HG02852 (cell line): Measurements from ENCODE around the gene LRRC8E.
"Not testable (repeated sequence)": the region's sequence is repeated elsewhere in the genome, so short reads cannot be mapped to it uniquely, and the experiment has no call there.

Source experiments
- ATAC-seq: cut with Tn5 transposase; IDR thresholded peaks from one replicate; pipeline ENCODE4 v1.9.1; 2021; ENCODE audit warnings: mild to moderate bottlenecking, moderate library complexity; ENCODE audit not compliant: unreplicated experiment

The LRRC8E gene

DNA sequence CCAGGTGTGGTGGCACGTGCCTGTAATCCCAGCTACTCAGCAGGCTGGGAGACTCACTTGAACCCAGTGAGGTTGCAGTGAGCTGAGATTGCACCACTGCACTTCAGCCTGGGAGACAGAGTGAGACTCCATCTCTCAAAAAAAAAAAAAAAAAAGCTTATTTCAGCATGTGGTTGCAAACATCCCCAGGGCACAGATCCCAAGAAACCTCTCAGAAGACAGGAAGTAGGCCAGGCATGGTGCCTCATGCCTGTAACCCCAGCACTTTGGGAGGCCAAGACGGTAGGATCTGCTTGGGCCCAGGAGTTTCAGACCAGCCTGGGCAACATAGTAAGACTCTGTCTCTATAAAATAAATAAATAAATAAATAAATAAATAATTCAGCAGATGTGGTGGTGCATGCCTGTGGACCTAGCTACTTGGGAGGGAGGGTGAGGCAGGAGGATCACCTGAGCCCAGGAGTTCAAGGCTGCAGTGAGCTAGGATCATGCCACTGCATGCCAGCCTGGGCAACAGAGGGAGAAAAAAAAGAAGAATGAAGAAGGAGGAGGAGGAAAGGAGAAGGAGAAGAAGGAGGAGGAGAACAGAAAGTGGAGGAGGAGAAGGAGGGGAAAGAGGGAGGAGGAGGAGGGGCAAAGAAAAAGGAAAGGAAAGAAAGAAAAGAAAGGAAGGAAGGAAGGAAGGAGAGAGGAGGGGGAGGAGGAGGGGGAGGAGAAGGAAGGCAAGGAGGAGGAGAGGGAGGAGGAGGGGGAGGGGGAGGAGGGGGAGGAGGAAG, 4.3 kb upstream of the LRRC8E start:
- ATAC-seq = no peak

DNA sequence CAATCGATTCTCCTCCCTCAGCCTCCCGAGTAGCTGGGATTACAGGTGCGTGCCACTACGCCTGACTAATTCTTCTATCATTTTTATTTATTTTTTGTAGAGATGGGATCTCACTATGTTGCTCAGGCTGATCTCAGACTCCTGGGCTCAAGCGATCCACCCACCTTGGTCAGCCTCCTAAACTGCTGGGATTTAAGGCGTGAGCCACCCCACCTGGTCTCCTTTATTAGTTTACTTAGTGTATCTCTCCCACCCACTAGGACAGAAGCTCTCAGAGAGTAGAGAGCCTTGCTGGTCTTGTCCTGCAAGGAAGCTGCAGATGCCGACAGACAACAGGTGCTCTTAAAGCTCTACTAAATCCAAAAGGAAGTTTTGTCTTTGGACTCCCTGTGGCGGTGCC, 2.5 kb upstream of the LRRC8E start:
- no peak for ATAC-seq

DNA sequence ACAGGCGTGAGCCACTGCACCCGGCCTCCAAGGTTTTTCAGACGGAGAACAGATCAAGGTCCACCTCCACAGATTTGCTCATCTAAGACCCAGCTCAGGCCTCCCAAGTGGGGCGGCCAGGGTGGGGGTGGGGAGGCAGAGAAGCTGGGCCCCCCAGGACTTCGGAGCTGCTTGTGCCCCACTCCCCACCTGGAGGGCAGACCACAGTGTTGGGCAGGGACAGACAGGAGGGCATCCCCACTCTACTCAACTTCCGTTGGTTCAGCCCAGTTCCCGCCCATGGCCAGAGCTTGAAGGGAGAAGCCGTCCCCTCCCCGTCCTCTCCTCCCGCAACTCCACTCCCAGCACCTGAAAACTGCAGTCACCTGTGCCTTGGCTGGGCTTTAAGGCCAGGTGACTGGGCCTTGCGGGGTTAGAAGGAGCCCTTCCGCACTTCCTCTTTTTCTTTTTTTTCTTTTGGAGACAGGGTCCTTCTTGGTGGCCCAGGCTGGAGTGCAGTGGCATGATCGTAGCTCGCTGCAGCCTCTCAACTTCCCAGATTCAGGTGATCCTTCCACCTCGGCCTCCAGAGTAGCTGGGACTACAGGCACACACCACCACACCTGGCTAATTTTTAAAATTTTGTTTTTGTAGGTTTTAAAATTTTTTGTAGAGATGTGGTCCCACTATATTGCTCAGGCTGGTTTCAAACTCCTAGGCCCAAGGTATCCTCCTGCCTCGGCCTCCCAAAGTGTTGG, 734 bp upstream of the LRRC8E start:
- ATAC-seq = no peak

DNA sequence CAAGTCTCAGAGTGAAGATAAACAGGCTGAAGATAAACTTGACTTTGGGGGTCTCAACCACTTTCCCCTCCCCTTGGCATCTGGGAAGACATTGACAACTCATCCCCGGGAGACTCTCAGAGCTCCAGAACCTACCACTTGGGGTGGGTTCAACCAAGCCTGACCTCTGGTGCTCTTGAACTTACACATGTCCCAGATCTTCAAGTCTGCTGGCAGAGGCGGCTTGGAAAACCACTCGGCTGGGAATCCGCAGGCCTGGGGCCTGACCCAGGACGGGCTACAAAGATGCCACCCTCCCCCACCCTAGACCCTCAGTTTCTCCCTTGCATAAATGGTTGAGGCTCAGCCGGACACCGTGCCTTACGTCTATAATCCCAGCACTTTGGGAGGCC, 512 bp downstream of the LRRC8E start:
- ATAC-seq = no peak

DNA sequence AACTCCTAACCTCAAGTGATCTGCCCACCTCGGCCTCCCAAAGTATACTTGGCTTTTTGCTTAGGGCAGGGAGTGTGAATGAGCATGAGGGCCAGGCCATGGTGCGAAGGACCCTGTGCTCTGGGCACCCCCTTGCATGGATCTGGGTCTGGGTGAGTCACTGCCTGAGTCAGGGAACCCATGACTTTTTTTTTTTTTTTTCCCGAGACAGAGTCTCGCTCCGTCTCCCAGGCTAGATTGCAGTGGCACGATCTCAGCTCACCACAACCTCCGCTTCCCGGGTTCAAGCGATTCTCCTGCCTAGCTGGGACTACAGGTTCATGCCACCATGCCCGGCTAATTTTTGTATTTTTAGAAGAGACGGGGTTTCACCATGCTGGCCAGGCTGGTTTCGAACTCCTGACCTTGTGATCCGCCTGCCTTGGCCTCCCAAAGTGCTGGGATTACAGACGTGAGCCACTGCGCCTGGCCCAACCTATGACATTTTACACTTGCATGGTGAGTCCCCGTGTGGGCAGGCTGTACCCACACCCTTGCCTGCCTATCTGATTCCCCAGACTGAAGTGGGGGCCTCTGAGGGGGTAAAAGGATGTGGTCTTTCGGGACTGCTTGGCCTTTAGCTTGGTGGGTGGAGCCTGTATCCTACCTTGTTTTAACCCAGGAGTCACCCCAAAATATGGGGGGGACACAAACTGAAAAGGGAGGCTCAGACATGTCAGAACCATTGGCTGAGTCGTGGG, 5.2 kb downstream of the LRRC8E start:
- ATAC-seq = not testable (repeated sequence)

DNA sequence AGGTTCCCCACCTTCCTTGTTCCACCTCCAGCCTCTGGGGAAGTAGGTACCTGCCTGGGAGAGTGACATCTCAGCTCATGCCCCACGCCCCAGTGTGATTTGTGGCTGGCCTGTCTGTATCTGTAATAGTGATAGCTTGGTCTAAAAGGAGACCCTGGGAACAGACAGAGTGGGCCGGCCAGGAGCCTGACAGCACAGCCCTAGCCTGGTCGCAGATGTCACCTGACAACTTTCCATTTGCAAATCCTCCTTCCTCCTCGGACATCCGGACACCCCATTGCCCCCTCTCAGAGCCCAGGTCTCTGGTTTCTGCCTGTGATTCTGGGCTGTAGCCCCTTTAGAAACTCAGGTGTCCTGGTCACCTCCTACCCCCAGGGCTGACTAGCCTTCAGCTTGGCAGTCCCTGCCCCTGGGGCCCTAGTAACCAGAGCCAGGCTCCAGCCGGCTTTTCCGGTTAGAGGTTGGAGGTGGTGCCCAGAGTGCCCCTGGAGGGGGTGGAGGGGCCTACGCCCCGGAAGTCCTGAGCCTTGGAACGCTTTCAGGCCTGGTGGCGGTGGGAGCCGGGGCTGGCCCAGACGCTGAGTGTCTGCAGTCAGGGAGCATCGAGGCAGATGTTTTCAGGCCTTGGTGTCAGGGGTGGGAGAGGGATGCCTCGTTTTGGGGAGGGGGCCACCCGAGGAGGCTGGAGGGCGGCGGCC, 6.5 kb downstream of the LRRC8E start:
- ATAC-seq = no peak

DNA sequence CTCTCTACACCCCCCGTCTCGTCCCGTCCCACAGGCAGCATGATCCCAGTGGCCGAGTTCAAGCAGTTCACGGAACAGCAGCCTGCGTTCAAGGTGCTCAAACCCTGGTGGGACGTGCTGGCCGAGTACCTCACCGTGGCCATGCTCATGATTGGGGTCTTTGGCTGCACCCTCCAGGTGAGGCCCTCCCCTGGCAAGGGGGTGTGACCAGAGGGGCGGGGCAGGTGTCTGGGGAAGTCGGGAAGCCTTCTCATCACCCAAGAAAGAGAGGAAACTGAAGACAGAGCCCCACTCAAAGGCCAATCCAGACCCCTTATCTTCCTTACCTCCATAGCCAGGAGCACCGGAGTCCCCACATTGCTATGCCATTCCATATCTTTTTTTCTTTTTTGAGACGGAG, 7.3 kb downstream of the LRRC8E start:
- ATAC-seq = no peak

DNA sequence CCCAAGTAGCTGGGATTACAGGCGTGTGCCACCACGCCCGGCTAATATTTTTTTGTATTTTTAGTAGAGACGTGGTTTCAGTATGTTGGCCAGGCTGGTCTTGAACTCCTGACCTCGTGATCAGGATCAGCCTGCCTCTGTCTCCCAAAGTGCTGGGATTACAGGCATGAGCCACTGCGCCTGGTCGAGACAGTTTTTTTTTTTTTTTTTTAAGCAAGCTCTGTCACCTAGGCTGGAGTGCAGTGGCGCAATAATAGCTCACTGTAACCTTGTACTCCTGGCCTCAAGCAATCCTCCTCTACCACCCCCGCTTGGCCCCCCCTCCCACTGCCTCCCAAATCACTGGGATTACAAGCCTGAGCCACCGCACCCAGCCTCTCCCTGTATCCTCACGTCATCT, 9.0 kb downstream of the LRRC8E start:
- ATAC-seq = no peak

DNA sequence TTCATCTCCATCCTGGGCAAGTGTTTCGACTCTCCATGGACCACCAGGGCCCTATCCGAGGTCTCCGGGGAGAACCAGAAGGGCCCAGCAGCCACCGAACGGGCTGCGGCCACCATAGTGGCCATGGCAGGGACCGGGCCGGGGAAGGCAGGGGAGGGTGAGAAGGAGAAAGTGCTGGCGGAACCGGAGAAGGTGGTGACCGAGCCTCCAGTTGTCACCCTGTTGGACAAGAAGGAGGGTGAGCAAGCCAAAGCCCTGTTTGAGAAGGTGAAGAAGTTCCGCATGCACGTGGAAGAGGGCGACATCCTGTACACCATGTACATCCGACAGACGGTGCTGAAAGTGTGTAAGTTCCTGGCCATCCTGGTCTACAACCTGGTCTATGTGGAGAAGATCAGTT, 10.7 kb downstream of the LRRC8E start:
- ATAC-seq = no peak

DNA sequence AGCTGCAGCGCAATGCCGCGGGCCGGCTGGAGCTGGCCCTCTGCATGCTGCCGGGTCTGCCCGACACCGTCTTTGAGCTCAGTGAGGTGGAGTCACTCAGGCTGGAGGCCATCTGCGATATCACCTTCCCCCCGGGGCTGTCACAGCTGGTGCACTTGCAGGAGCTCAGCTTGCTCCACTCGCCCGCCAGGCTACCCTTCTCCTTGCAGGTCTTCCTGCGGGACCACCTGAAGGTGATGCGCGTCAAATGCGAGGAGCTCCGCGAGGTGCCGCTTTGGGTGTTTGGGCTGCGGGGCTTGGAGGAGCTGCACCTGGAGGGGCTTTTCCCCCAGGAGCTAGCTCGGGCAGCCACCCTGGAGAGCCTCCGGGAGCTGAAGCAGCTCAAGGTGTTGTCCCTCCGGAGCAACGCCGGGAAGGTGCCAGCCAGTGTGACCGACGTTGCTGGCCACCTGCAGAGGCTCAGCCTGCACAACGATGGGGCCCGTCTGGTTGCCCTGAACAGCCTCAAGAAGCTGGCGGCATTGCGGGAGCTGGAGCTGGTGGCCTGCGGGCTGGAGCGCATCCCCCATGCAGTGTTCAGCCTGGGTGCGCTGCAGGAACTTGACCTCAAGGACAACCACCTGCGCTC, 11.6 kb downstream of the LRRC8E start:
- no peak for ATAC-seq

DNA sequence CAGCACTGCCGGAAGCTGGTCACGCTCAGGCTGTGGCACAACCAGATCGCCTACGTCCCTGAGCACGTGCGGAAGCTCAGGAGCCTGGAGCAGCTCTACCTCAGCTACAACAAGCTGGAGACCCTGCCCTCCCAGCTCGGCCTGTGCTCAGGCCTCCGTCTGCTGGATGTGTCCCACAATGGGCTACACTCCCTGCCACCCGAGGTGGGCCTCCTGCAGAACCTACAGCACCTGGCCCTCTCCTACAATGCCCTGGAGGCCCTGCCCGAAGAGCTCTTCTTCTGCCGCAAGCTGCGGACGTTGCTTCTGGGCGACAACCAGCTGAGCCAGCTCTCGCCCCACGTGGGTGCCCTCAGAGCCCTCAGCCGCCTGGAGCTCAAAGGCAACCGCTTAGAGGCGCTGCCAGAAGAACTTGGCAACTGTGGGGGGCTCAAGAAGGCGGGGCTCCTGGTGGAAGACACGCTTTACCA, 12.1 kb downstream of the LRRC8E start:
- no peak for ATAC-seq

DNA sequence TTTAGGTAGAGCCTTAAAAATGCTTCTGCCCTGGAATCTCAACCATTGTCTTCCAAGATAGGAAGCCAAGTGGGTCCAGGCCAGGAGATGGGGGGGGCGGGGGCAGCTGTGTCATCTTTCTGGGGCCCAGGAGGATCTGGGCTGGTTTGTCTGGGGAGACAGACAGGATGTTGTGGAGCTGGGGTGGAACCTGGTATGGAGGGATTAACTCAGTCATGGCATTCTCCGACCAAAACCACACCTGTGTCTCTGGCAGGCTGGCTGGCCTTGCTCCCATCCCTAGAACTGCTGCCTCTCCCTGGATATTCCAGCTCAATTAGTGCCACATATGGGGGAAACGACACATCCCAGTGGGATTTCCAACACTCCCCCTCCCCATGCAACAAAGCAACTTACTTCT, 12.6 kb downstream of the LRRC8E start:
- no peak for ATAC-seq

DNA sequence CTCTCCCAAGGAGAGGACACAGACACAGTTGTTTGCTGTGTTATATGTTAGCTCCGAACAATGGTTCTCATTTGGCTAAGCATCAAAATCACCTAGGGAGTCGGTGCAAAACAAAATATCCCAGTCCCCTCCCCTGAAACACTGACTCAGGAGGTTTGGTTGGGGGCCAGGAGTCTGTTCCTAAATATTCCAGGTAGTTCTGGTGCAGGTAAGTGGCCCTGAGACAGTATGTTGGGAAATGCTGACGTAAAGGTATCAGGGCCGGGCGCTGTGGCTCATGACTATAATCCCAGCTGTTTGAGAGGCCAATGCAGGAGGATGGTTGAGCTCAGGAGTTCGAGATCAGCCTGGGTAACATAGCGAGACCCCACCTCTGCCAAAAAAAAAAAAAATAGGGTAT, 13.0 kb downstream of the LRRC8E start:
- no peak for ATAC-seq

DNA sequence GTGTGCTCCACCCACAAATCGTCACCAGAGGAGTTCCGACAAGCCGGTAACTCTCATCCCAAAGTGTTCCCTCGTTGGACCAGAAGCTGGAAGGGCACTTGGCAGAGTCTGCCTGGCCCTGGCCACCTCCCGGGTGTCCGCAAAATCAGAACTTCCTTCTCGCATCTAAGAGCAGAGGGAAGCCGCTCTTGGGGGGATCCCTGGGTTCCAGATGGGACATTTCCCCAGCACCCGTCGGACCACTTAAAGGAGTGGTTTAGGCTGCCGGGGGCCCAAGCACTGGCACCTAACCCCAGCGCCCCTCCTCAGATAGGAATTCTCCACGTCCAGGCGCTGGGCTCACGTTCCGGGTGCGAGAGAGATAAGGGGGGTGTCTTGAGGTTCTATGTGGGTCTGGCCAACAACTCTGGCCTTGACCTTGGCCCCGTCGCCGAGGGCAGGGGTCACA, 14.5 kb downstream of the LRRC8E start:
- ATAC-seq = no peak

DNA sequence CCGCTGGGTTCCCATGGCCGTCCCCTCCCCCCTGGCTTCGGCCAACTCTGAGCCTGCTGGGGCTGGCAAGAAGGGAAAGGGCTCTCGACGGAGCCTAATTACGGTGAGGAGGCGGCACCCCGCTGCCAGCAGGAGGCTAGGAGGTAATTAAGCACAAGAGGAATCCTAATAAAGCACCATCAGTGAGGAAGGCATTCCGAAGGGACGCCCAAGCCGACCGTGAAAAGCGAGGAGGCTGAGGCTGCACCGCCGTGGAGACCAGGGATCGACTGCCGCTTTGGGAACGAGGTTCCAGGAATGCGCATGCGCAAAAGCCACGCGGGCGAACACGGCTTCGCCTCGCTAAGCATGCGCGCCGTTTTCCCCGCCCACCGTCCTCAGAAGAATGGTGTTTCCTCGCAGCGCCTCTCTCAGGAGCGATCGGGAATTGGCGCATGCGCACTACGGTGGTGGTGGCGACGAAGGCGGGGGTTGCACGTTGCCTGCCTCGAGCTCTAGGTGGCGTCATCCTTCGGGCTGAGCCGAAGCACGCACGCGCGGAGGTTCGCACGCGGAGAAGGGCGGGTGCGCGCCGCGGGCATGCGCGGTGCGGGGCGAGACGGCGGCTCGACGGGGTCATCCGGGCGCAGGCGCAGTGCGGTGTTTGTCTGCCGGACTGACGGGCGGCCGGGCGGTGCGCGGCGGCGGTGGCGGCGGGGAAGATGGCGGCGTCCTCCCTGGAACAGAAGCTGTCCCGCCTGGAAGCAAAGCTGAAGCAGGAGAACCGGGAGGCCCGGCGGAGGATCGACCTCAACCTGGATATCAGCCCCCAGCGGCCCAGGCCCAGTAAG, 15.1 kb downstream of the LRRC8E start, which contains the start of gene MAP2K7:
TSS of gene MAP2K7 (plus strand) at position 634 of the 830 bp plus-strand sequence. CDS start at position 702, 68 bp downstream.
- ATAC-seq = peak; percentile 80

DNA sequence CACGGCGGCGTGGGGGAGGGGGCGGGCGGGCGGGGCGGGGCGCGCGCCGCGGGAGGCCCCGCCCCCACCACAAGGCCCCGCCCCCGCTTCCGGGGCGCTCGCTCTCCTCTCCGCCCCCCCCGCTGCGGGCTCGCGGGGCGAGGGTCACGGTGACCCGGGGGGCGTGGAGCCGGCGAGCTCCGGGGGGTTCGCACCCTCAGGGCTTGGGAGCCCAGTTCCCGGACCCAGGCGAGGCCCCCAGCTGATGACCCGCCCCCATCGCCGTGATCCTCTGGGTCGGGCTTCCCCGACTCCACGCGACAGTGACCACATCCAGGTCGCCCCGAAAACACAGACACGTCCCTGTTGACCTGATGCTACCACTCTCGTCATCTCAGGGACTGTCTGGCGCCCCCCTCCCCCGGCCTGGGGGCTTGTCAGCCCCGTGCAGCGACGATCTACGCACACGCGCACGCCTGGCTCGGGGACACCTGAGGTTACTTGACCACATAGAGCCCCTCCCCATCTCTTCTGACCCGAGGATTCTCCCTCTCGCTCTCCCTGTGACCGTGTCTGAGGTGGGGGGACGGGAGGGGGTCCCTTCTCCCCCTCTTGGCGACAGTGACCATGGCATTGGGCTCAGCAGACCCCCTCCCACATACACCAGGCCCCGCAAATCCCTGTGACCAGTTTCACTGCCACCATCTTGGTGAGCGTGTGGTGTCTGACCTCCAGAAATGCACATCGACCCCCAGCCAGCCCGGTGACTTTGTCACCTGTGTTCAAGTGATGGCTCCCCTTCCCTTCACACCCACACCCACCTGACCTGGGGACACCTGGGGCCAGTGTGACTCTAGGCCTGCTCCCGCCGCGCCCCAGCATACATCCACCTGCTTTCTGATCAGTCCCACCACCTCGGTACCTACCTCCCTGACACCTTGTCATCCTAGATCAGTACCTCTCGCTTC, 16.0 kb downstream of the LRRC8E start:
- ATAC-seq = peak; percentile 38

DNA sequence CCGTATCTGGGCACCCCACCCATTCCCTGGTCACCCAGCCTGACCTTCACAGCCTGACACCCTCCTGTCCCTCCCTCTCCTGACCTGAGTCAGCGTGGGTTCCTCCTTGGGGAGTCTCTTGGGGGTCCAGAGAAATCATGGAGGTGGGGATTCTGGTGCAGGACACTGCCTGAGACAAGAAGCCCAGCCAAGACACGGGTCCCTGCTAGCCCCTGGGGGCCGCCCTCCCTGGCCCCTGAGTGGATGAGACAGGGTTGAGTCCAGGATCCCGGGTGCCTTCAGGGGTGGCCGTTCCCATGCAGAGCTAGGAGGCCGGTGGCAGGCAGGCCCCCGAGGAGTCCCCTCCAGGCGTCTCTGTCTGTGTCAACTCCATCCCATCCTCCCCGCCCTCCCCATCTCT, 17.0 kb downstream of the LRRC8E start:
- ATAC-seq = no peak

DNA sequence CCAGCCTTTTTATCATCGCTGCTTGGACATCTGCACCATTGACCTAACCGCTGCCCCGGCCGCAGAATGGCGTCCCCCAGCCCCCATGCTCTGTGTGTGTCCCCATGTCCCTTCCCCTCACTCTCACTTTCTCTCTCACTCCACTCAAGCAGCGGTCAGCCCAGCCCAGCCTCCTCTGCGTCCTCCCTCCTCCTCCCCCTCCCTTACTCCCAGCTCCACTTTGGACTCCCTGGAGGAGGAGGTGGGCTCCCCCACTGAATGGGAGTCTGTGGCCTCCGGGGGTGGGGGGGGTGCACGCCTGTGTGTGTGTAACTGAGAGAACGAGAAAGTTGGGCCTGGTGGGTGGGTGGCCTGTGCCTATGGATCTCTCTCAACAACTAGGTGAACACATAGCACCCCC, 17.5 kb downstream of the LRRC8E start:
- no peak for ATAC-seq
